LoVo (cell line): ENCODE measurements around the gene SLC16A12.
"Not testable (repeated sequence)": the region's sequence is repeated elsewhere in the genome, so short reads cannot be mapped to it uniquely, and the experiment has no call there.

Experiments
- DNase-seq: peaks from one replicate; pipeline ENCODE4 v3.0.0-alpha.2; 2016; ENCODE audit warnings: low spot score

The SLC16A12 gene

GRCh38 chr10:89547853-89548513 lies 12.6 kb upstream of the SLC16A12 start:
- no peak for DNase-seq

GRCh38 chr10:89546651-89547050 lies 11.3 kb upstream of the SLC16A12 start:
- DNase-seq = not testable (repeated sequence)

GRCh38 chr10:89543841-89544240 lies 8.4 kb upstream of the SLC16A12 start:
- no peak for DNase-seq

GRCh38 chr10:89540420-89540949 lies 5.1 kb upstream of the SLC16A12 start:
- no peak for DNase-seq

- no peak for DNase-seq
These were observed 2.0 kb upstream of the SLC16A12 start for GRCh38 chr10:89537364-89537763.

GRCh38 chr10:89536013-89536354 lies 590 bp upstream of the SLC16A12 start:
- no peak for DNase-seq

- no peak for DNase-seq
These were observed 598 bp downstream of the SLC16A12 start for GRCh38 chr10:89534826-89535166.

GRCh38 chr10:89532476-89532875 lies 2.9 kb downstream of the SLC16A12 start:
- DNase-seq = no peak

- DNase-seq = no peak
These were observed 4.0 kb downstream of the SLC16A12 start for GRCh38 chr10:89531359-89531758.

- not testable (repeated sequence) for DNase-seq
These were observed 5.7 kb downstream of the SLC16A12 start for GRCh38 chr10:89529711-89530110.

- no peak for DNase-seq
These were observed 9.0 kb downstream of the SLC16A12 start for GRCh38 chr10:89526358-89526757.

GRCh38 chr10:89525556-89525955 lies 9.8 kb downstream of the SLC16A12 start:
- DNase-seq = no peak

GRCh38 chr10:89524279-89524678 lies 11.1 kb downstream of the SLC16A12 start:
- DNase-seq = no peak

- DNase-seq = no peak
These were observed 12.1 kb downstream of the SLC16A12 start for GRCh38 chr10:89523274-89523673.

GRCh38 chr10:89522463-89522862 lies 12.9 kb downstream of the SLC16A12 start:
- DNase-seq = no peak

- no peak for DNase-seq
These were observed 14.0 kb downstream of the SLC16A12 start for GRCh38 chr10:89521368-89521767.

GRCh38 chr10:89520706-89521105 lies 14.7 kb downstream of the SLC16A12 start:
- DNase-seq = no peak

GRCh38 chr10:89518876-89519842 lies 16.2 kb downstream of the SLC16A12 start:
- DNase-seq = no peak

GRCh38 chr10:89518108-89518507 lies 17.3 kb downstream of the SLC16A12 start:
- DNase-seq = no peak

- peak; percentile 34 for DNase-seq
These were observed 19.1 kb downstream of the SLC16A12 start for GRCh38 chr10:89516149-89516832.

- DNase-seq = no peak
These were observed 20.2 kb downstream of the SLC16A12 start for GRCh38 chr10:89515031-89515841.

- no peak for DNase-seq
These were observed 22.2 kb downstream of the SLC16A12 start for GRCh38 chr10:89513206-89513605.
